Measurements from ENCODE around the gene GPC6.
"Not testable (repeated sequence)": the region's sequence is repeated elsewhere in the genome, so short reads cannot be mapped to it uniquely, and the experiment has no call there.

GPC6 gene

GRCh38 chr13:93425411-93425810 is 198.8 kb downstream of the GPC6 start:
- FAIRE-seq (no peak), DNase-seq (ENCODE audit: low spot score) (no peak)

GRCh38 chr13:93430381-93430780 is 203.8 kb downstream of the GPC6 start:
- DNase-seq (ENCODE audit: low spot score) (no peak), FAIRE-seq (no peak)

- no peak for FAIRE-seq
Measured at GRCh38 chr13:93435651-93436050, 209.0 kb downstream of the GPC6 start.

GRCh38 chr13:93437081-93437480 is 210.5 kb downstream of the GPC6 start:
- FAIRE-seq (no peak), DNase-seq (ENCODE audit: low spot score) (no peak)

More at GRCh38 chr13:93435651-93436050, 209.0 kb downstream of the GPC6 start:
- DNase-seq (ENCODE audit: low spot score) = no peak

- DNase-seq (ENCODE audit: low spot score) (no peak), FAIRE-seq (no peak)
Measured at GRCh38 chr13:93446238-93446637, 219.6 kb downstream of the GPC6 start.

GRCh38 chr13:93450191-93450621 is 223.6 kb downstream of the GPC6 start:
- FAIRE-seq = no peak
- no peak for DNase-seq (ENCODE audit: low spot score)

- FAIRE-seq (no peak), DNase-seq (ENCODE audit: low spot score) (no peak)
Measured at GRCh38 chr13:93450761-93451160, 224.2 kb downstream of the GPC6 start.

GRCh38 chr13:93454676-93455235 is 228.1 kb downstream of the GPC6 start:
- not testable (repeated sequence) for FAIRE-seq

GRCh38 chr13:93455861-93456260 is 229.3 kb downstream of the GPC6 start:
- FAIRE-seq (no peak), DNase-seq (ENCODE audit: low spot score) (no peak)

More at GRCh38 chr13:93454676-93455235, 228.1 kb downstream of the GPC6 start:
- DNase-seq (ENCODE audit: low spot score) = not testable (repeated sequence)

- FAIRE-seq (no peak), DNase-seq (ENCODE audit: low spot score) (no peak)
Measured at GRCh38 chr13:93460005-93460404, 233.4 kb downstream of the GPC6 start.

- FAIRE-seq = no peak
- no peak for DNase-seq (ENCODE audit: low spot score)
Measured at GRCh38 chr13:93462151-93462550, 235.5 kb downstream of the GPC6 start.

GRCh38 chr13:93466502-93467036 is 240.0 kb downstream of the GPC6 start:
- FAIRE-seq = no peak
- DNase-seq (ENCODE audit: low spot score) = no peak

- no peak for FAIRE-seq
- no peak for DNase-seq (ENCODE audit: low spot score)
Measured at GRCh38 chr13:93467175-93467574, 240.6 kb downstream of the GPC6 start.

- no peak for DNase-seq (ENCODE audit: low spot score)
- FAIRE-seq = no peak
Measured at GRCh38 chr13:93468433-93468832, 241.8 kb downstream of the GPC6 start.

GRCh38 chr13:93472296-93472695 is 245.7 kb downstream of the GPC6 start:
- DNase-seq (ENCODE audit: low spot score) (no peak), FAIRE-seq (no peak)

GRCh38 chr13:93472814-93473296 is 246.2 kb downstream of the GPC6 start:
- FAIRE-seq (no peak), DNase-seq (ENCODE audit: low spot score) (no peak)

- no peak for DNase-seq (ENCODE audit: low spot score)
- FAIRE-seq = no peak
Measured at GRCh38 chr13:93473441-93474270, 247.0 kb downstream of the GPC6 start.

GRCh38 chr13:93476175-93476574 is 249.6 kb downstream of the GPC6 start:
- no peak for FAIRE-seq
- DNase-seq (ENCODE audit: low spot score) = no peak

- DNase-seq (ENCODE audit: low spot score) (no peak), FAIRE-seq (no peak)
Measured at GRCh38 chr13:93477238-93477637, 250.6 kb downstream of the GPC6 start.

GRCh38 chr13:93480553-93481106 is 254.0 kb downstream of the GPC6 start:
- no peak for FAIRE-seq
- DNase-seq (ENCODE audit: low spot score) = no peak

GRCh38 chr13:93496117-93496516 is 269.5 kb downstream of the GPC6 start:
- FAIRE-seq; DNase-seq (ENCODE audit: low spot score): not testable (repeated sequence)

All from RCC 7860 (cell line).